Esophagus muscularis mucosa (tissue), 3 donors: ENCODE measurements around the gene GLS.

Experiments
- POLR2A ChIP-seq: fragments of 450-650 bp; IDR thresholded peaks from one replicate; pipeline ENCODE4 v1.6.1; 2017; ENCODE audit warnings: antibody characterized with exemption, moderate library complexity, mild to moderate bottlenecking, low read depth
- POLR2AphosphoS5 ChIP-seq, 2 donors: sonication (generic); formaldehyde crosslinking; IDR thresholded peaks; one replicate each; pipeline ENCODE4 v1.6.1; 2017; ENCODE audit warnings: antibody characterized with exemption in 2 of 2
- TF ChIP-seq, protein P1 (sequence below), 3 experiments: fragments of 200-600 bp in 2 of 3; fragments of 450-650 bp in 1 of 3; sonication (generic) in 2 of 3; IDR thresholded peaks; one replicate each; pipeline ENCODE4 v1.5.1; 2017 to 2019; ENCODE audit warnings: antibody characterized with exemption in 3 of 3, mild to moderate bottlenecking in 2 of 3, moderate library complexity in 1 of 3

DNA sequence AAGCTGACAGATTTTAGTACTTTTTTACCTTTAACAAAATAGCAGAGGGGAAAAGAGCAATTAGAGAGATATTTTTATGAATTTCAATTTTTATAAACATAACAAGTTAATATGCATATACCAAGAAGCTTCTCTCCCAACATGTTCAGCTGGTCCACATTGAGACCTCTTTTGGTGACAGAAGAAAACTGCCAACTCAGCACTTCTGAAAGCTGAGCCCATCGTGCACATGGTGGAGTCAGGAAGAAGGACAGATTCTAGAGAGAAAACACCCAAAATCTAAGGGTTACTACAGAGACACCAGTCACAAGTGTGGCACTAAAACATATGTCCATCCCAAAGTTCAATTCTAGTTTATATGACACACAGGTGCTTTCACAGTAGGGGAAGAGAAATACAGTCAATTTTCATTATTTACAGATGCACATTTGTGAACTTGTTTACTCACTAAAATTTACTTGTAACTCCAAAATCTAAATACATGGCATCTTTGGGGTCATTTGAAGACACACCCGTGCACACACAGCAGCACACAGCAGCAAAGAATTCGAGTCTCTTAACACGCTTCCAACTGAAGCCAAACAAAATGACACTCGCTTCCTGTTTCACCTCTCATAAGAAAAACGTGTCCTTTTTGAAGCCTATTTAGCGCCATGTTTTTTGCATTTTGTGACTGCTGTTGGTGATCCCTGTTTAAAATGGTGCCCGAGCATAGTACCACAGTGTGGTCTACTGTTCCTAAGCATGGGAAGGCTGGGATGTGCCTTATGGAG is 101.8 kb downstream of the GLS start:
- TF ChIP-seq, protein P1, sequence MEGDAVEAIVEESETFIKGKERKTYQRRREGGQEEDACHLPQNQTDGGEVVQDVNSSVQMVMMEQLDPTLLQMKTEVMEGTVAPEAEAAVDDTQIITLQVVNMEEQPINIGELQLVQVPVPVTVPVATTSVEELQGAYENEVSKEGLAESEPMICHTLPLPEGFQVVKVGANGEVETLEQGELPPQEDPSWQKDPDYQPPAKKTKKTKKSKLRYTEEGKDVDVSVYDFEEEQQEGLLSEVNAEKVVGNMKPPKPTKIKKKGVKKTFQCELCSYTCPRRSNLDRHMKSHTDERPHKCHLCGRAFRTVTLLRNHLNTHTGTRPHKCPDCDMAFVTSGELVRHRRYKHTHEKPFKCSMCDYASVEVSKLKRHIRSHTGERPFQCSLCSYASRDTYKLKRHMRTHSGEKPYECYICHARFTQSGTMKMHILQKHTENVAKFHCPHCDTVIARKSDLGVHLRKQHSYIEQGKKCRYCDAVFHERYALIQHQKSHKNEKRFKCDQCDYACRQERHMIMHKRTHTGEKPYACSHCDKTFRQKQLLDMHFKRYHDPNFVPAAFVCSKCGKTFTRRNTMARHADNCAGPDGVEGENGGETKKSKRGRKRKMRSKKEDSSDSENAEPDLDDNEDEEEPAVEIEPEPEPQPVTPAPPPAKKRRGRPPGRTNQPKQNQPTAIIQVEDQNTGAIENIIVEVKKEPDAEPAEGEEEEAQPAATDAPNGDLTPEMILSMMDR (IDR thresholded peaks at IDR 0.05): no peak
- TF ChIP-seq POLR2AphosphoS5 (IDR thresholded peaks at IDR 0.05) (no peak), POLR2A (no peak)
